Colonic mucosa (tissue), 4 donors: ENCODE measurements around the gene HLA-DQA2. TPM values are rescaled to one million over a fixed set of nuclear protein-coding genes. Genes with fewer than 3 reads are reported as not detected.
A peak's percentile ranks its signal among the peaks of the same experiment; 100 is the strongest.
"Not testable (repeated sequence)": the region's sequence is repeated elsewhere in the genome, so short reads cannot be mapped to it uniquely, and the experiment has no call there.

Experiments used
- DNase-seq: peaks from one replicate; pipeline ENCODE4 v3.0.0-alpha.2; 2020
- H3K27ac ChIP-seq: fragments of 200-600 bp; one replicate; pipeline ENCODE4 v1.8.0; 2021
- H3K27me3 ChIP-seq: fragments of 200-600 bp; one replicate; pipeline ENCODE4 v1.8.0; 2021
- H3K36me3 ChIP-seq: fragments of 200-600 bp; one replicate; pipeline ENCODE4 v1.8.0; 2021
- H3K4me1 ChIP-seq: fragments of 200-600 bp; one replicate; pipeline ENCODE4 v1.8.0; 2021; ENCODE audit warnings: mild to moderate bottlenecking
- H3K4me3 ChIP-seq: fragments of 200-600 bp; one replicate; pipeline ENCODE4 v1.8.0; 2021
- H3K9ac ChIP-seq, 2 donors: one replicate each; pipeline ENCODE4 v1.7.0; 2013; ENCODE audit warnings: control low read depth in 2 of 2, low read depth in 2 of 2, low read length in 2 of 2
- H3K9me3 ChIP-seq: fragments of 200-600 bp; one replicate; pipeline ENCODE4 v1.8.0; 2021
- CTCF ChIP-seq: fragments of 200-600 bp; IDR thresholded peaks from one replicate; pipeline ENCODE4 v1.8.0; 2022; ENCODE audit warnings: antibody characterized with exemption, mild to moderate bottlenecking
- intact Hi-C: fragments of 100-400 bp; cut with DNase I; formaldehyde crosslinking; loops from one replicate; pipeline ENCODE4 v1.14.1; 2022
- total RNA-seq, 2 donors: library from RNA; stranded (reverse); fragmentation: NEBNext Ultra II Directional in 1 of 2; extraction: Animal tissue kit (Norgen Biotek cat#: 25700) in 1 of 2; gene quantifications; one replicate each; pipeline ENCODE4 v1.2.1, GENCODE V29; 2021
- donor health status: healthy.
- donor health status: DM: no; HTN: no; CAD: no.
- donor health status: DM: no; HTN: no; CAD: no.

HLA-DQA2 gene
- total RNA-seq, 2 donors from 2014 or later: 0.67 to 5.7 TPM

- no peak overlapping the region for H3K4me3 ChIP-seq
- H3K4me1 ChIP-seq: no peaks in the 10 kb centered on the region
- H3K36me3 ChIP-seq: no peaks in the 10 kb centered on the region
- H3K27ac ChIP-seq: no peak overlapping the region
- no peaks in the 10 kb centered on the region for H3K27me3 ChIP-seq
- H3K9ac ChIP-seq: no peak overlapping the region
- DNase-seq: no peak
- intact Hi-C loops: no loop called here
- no peaks in the 10 kb centered on the region for H3K9me3 ChIP-seq
- no peak for TF ChIP-seq CTCF
These were observed 3.6 kb downstream of the HLA-DQA2 start for GRCh38 chr6:32744776-32745175.

DNA sequence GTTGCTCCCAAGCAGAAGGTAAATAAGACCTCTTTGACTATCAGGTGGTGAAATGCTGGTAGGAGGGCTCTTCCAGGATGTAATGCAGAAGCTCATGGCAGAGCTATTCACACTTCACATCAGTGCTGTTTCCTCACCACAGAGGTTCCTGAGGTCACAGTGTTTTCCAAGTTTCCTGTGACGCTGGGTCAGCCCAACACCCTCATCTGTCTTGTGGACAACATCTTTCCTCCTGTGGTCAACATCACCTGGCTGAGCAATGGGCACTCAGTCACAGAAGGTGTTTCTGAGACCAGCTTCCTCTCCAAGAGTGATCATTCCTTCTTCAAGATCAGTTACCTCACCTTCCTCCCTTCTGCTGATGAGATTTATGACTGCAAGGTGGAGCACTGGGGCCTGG lies 4.5 kb downstream of the HLA-DQA2 start:
- H3K4me1 ChIP-seq, H3K27me3 ChIP-seq, H3K4me3 ChIP-seq, H3K36me3 ChIP-seq, DNase-seq, H3K27ac ChIP-seq, H3K9me3 ChIP-seq, intact Hi-C loops, H3K9ac ChIP-seq: not testable (repeated sequence)

GRCh38 chr6:32752580-32752979 lies 11.4 kb downstream of the HLA-DQA2 start:
- H3K27me3 ChIP-seq: no peaks in the 10 kb centered on the region
- H3K9me3 ChIP-seq: no peaks in the 10 kb centered on the region
- no peak overlapping the region for H3K4me3 ChIP-seq
- no peak overlapping the region for H3K9ac ChIP-seq
- H3K4me1 ChIP-seq: no peaks in the 10 kb centered on the region
- intact Hi-C loops: no loop called here
- no peak for TF ChIP-seq CTCF
- H3K36me3 ChIP-seq: no peaks in the 10 kb centered on the region
- no peak overlapping the region for H3K27ac ChIP-seq
- DNase-seq: peak; percentile 48

- no peak overlapping the region for H3K27ac ChIP-seq
- intact Hi-C loops: no loop called here
These were observed 18.5 kb downstream of the HLA-DQA2 start for GRCh38 chr6:32759669-32760068.

GRCh38 chr6:32761072-32761471 lies 19.9 kb downstream of the HLA-DQA2 start:
- Histone ChIP-seq H3K4me3 (no peak overlapping the region), H3K4me1 (no peaks in the 10 kb centered on the region), H3K9me3 (no peaks in the 10 kb centered on the region), H3K9ac (no peak overlapping the region), H3K27ac (no peak overlapping the region), H3K27me3 (no peaks in the 10 kb centered on the region), H3K36me3 (no peaks in the 10 kb centered on the region)
- no peak for TF ChIP-seq CTCF
- intact Hi-C loops: no loop called here
- DNase-seq: no peak

More at GRCh38 chr6:32759669-32760068, 18.5 kb downstream of the HLA-DQA2 start:
- TF ChIP-seq CTCF: no peak
- DNase-seq: no peak
- no peaks in the 10 kb centered on the region for H3K27me3 ChIP-seq
- H3K9ac ChIP-seq: no peak overlapping the region
- H3K4me1 ChIP-seq: no peaks in the 10 kb centered on the region
- H3K9me3 ChIP-seq: no peaks in the 10 kb centered on the region
- H3K4me3 ChIP-seq: no peak overlapping the region
- no peaks in the 10 kb centered on the region for H3K36me3 ChIP-seq

DNA sequence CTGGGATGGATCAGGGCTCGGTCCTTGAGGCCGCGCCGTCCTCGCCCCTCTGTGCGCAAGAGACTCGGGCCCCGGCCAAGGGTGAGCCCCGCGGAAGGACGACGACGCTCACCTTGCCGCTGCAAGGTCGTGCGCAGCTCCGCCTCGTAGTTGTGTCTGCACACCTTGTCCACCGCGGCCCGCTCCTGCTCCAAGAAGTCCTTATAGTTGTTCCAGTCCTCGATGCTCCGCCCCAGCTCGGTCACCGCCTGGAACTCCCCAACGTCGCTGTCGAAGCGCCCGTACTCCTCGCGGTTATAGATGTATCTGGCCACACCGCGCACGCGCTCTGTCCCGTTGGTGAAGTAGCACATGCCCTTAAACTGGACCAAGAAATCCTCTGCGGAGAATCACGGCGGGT lies 20.4 kb downstream of the HLA-DQA2 start:
- Histone ChIP-seq H3K27me3 (no peaks in the 10 kb centered on the region), H3K27ac (no peak overlapping the region), H3K9me3 (no peaks in the 10 kb centered on the region), H3K4me3 (no peak overlapping the region), H3K9ac (no peak overlapping the region), H3K4me1 (no peaks in the 10 kb centered on the region), H3K36me3 (no peaks in the 10 kb centered on the region)
- no peak for DNase-seq
- intact Hi-C loops: no loop called here
- TF ChIP-seq CTCF: no peak
